HG03095 (cell line): Measurements from ENCODE around the gene FOXP1.
"Not testable (repeated sequence)": the region's sequence is repeated elsewhere in the genome, so short reads cannot be mapped to it uniquely, and the experiment has no call there.

Experiments
- ATAC-seq: cut with Tn5 transposase; IDR thresholded peaks from one replicate; pipeline ENCODE4 v1.9.1; 2021; ENCODE audit warnings: moderate library complexity; ENCODE audit not compliant: unreplicated experiment

Gene FOXP1

GRCh38 chr3:71351403-71352149 lies 232.0 kb downstream of the FOXP1 start:
- ATAC-seq, result no peak

DNA sequence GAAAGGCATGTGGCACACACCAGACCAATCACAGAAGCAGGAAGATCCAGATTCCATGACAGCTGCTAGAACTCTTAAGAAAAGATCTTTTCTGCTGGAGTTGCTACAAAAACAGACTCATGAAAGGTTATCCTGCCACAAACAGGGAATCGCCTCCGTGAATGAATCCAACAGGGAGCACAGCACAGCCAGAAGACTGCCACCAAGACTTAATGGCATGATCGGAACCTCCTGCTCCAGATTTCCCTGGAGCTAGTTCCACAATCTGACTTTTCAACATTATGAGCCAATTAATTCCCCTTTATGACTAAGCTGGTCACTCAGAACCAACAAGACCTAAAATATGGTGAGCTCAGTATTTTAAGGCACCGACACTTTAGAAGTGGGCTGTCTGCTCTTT lies 232.5 kb downstream of the FOXP1 start:
- no peak for ATAC-seq

DNA sequence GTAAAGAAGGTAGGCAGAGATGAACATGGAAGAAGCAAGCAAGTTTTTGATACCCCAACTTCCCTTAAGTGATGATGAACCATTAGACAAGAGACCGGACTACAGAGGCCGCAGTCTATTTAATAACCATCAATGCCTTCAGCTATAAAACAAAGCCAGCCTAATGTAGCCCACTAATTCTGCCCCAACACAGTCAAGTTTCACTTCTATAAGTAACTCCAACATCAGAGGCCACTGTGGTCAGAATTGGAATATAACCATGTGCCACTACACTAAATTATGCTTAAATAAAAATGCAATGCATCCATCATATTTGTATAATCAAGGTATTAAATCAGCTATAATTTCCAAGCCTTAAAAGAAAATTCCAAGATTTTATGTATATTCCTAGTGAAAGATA lies 234.7 kb downstream of the FOXP1 start:
- ATAC-seq, result no peak

DNA sequence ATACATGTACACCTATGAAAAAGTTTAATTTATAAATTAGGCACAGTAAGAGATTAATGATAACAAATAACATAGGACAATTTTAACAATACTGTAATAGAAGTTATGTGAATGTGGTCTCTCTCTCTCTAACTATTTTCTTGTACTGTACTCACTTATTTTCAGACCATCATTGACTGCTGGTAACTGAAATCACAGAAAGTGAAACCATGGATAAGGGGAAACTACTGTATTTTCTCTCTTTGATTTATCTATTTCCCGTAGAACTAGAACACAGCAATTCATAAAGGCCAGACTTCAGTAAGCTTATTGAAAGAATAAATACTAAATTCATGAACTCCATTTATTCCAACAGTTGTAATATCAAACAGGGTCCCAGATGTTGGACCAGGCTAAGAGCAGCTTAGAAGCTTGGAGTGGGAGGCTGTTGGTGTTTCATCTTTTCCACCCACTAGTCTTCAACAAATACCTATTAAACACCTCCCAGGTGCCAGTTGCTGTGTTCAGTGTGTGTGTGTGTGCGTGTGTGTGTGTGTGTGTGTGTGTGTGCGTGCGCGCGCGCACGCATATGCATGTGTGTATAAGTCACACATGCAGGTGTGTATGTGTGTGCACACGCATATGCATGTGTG lies 235.4 kb downstream of the FOXP1 start:
- no peak for ATAC-seq

GRCh38 chr3:71346061-71346460 lies 237.5 kb downstream of the FOXP1 start:
- no peak for ATAC-seq

DNA sequence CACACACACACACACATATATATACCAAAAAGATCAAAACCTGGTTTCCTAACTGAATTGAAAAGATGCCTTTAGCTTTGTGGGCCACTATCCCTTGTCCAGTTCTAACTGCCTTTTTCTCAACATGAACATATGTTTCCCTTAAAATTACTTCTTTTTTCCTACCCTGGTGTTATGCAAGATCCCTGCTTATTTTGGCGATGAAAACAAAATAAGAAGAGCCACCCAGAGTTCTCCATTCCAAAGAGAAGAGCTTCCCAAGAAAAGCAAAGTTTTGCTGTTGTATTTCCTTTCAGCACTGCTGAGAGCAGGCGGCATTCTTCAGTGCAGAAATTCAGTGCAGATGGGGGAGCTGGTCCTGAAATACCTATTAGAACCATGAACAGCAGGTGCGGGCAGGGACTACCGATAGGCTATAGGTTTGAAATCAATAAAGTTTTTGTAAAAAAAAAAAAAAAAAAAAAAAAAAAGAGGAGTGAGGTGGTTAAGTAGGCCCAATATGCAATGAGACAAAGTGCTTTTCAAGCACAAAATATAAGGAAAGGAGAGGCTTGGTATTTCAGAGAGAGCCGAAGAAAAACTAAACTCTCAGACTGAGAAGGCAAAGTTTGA lies 238.0 kb downstream of the FOXP1 start:
- no peak for ATAC-seq

DNA sequence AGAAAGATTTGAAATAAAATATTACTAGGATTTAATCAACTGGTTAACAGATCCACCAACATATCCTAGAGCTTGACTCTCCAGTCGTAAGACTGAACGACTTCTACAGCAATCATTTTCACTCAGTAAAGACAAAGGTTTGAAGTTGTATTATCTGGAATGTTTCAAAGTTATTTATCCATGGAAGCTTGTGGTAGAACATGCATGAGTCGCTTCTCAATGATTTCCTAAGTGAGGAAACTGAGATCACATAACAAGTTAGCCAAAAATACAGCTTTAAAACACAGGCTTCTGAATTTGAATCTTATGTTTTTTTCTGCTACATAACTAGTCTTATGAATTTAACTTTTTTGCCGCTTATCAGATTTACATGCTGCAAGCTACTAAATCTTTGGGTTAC lies 241.8 kb downstream of the FOXP1 start:
- ATAC-seq, result no peak

- no peak for ATAC-seq
These were observed 244.5 kb downstream of the FOXP1 start for GRCh38 chr3:71339049-71339448.

DNA sequence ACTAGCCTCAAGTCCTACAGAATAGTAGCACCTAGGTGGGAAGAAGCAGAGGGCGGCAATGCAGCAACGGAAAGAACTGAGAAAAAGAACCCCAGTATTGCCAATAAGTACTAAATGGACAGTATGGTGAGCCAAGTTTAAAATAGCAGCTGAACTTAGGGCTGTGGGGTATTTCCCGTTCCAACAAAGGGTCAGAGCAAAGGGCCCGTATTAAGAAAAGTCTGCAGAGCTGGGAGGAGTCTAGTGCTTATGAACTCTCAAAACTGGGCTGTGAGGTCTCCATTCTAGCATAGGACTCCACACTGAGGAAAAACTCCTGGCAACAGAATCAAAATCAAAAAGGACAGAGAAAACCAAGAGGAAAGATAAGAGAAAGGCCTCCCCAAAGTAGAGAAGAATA lies 250.7 kb downstream of the FOXP1 start:
- no peak for ATAC-seq

DNA sequence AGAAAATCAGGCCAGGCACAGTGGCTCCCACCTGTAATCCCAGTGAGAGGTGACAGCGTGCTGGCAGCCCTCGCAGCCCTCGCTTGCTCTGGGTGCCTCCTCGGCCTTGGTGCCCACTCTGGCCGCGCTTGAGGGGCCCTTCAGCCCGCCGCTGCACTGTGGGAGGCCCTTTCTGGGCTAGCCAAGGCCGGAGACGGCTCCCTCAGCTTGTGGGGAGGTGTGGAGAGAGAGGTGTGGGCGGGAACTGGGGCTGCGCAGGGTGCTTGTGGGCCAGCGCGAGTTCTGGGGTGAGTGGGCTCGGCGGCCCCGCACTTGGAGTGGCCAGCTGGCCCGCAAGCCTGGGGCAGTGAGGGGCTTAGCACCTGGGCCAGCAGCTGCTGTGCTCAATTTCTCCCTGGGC lies 252.6 kb downstream of the FOXP1 start:
- ATAC-seq, result no peak

- ATAC-seq, result no peak
These were observed 253.0 kb downstream of the FOXP1 start for GRCh38 chr3:71330505-71330904.

- ATAC-seq, result no peak
These were observed 253.7 kb downstream of the FOXP1 start for GRCh38 chr3:71329817-71330216.

DNA sequence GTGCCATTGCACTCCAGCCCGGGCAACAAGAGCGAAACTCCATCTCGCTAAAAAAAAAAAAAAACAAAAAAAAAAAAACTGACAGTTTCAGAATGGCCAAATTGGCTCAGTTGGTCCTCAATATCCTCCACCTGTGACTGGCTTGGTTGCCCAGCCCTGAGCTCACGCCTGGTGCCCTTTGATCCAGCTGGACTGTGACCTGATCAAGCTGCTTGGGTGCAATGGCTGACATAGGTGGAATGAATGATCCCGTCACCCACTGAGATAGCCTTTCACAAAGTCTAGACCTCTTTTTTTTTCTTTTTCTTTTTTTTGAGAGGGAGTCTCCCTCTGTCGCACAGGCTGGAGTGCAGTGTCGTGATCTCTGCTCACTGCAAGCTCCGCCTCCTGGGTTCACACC lies 254.6 kb downstream of the FOXP1 start:
- no peak for ATAC-seq

DNA sequence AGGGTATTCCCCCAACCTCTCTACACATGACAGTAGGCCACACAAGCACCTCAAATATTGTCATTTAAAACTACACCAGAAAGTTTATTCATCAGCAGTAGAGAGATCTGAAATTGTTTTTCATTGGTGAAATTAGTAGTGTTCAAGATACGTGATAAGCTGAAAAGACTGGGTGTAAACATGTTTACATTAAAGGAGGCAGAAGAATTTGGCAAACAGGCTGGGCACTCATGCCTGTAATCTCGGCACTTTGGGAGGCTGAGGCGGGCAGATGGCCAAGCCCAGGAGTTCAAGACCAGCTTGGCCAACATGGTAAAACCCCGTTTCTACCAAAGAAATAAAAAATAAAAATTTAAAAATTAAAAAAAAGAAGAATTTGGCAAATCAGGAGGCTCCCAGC lies 255.6 kb downstream of the FOXP1 start:
- no peak for ATAC-seq

GRCh38 chr3:71325715-71326114 lies 257.8 kb downstream of the FOXP1 start:
- no peak for ATAC-seq

DNA sequence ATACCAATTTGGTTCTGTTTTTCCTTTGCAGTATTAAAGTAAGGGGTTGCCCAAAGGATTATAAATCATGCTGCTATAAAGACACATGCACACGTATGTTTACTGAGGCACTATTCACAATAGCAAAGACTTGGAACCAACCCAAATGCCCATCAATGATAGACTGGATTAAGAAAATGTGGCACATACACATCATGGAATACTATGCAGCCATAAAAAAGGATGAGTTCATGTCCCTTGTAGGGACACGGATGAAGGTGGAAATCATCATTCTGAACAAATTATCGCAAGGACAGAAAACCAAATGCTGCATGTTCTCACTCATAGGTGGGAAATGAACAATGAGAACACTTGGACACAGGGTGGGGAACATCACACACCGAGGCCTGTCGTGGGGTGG lies 259.3 kb downstream of the FOXP1 start:
- ATAC-seq, result not testable (repeated sequence)

DNA sequence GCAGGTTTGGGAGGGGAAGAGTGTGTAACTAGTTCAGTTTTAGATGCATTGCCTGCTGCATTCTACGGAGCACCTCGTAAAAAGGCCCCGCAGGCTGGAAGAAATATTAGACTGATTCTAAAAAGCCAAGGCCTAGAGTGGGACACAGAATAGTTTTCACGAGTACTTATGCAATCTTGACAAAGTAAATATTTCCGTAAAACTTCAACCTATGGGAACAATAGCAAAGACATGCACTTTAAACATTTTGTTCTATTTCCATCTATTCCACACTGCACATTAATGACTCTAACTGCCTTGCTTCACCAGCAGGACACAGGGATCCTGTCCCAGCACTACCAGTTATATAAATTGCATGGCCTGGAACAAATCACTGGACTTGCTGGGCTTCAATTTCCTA lies 260.0 kb downstream of the FOXP1 start:
- ATAC-seq, result no peak

- no peak for ATAC-seq
These were observed 261.4 kb downstream of the FOXP1 start for GRCh38 chr3:71322154-71322553.

- no peak for ATAC-seq
These were observed 263.8 kb downstream of the FOXP1 start for GRCh38 chr3:71319771-71320170.

GRCh38 chr3:71318458-71318827 lies 265.1 kb downstream of the FOXP1 start:
- ATAC-seq, result no peak

DNA sequence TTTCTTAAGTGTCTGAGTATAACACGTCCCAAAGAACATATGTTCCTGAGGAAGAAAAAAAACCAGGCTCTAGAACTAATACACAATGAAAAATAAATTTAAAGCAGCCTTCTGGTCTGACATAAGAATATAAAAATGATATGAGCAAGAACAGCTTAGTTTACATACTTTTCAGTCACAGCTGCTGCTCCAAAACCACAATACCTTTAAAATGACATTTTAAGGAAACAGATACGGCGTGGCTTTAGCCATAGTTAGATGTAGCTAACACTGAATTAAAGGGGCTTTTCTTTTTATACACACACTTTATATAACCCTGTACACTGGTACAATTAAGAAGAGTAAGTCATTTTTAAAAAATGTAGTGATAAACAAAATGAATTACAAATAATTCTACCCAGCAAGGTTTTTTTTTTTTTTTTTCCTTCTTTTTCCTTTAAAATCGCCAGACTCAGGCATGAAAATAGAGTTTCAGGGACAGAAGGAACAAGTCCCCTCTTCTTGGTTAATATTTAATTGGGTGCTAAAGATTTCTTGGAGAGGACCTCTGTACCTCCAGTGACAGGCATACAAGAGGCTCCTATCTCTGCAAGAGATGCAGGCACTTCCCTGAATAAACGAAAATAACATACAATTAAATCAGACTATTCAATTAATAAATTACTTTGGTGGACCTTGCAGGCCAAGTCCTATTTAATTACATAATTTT lies 265.6 kb downstream of the FOXP1 start:
- ATAC-seq, result no peak

DNA sequence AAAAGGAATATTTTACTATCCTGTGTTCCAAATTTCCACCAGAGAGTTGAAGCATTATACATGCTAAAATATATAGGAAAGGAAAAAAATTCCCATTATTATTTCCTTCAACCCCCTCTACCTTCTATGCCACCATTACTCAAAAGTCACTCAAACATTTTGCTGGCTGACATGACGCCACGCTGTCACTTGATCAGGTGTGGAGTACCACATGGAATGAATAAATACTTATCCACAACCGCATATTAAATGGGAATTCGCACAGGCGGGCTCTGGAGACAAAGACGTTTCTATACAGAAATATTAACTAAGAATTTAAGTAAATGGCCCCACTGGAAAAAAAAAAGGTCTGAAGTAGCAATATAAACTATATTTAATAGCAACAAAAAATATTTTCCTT lies 266.4 kb downstream of the FOXP1 start:
- ATAC-seq, result no peak
